GM19193 (cell line): Measurements from ENCODE around the gene CACNA1S.

ENCODE experiments used
- POLR2A ChIP-seq: IDR thresholded peaks from 4 replicates; pipeline ENCODE4 v1.6.1; 2011; ENCODE audit not compliant: insufficient read depth, insufficient read length; ENCODE audit errors: extremely low read depth

CACNA1S gene

GRCh38 chr1:201020040-201020591 is 92.1 kb downstream of the CACNA1S start:
- TF ChIP-seq POLR2A, result peak; percentile 6

- TF ChIP-seq POLR2A, result peak; percentile 37
Observed at GRCh38 chr1:201019321-201019977, 92.8 kb downstream of the CACNA1S start.

GRCh38 chr1:201017828-201018163 is 94.4 kb downstream of the CACNA1S start:
- no peak for TF ChIP-seq POLR2A

GRCh38 chr1:201016943-201017827 is 95.0 kb downstream of the CACNA1S start:
- no peak for TF ChIP-seq POLR2A

GRCh38 chr1:201016211-201016651 is 96.0 kb downstream of the CACNA1S start:
- no peak for TF ChIP-seq POLR2A

- no peak for TF ChIP-seq POLR2A
Observed at GRCh38 chr1:201015551-201016091, 96.6 kb downstream of the CACNA1S start.

- no peak for TF ChIP-seq POLR2A
Observed at GRCh38 chr1:201014816-201015200, 97.4 kb downstream of the CACNA1S start.

GRCh38 chr1:201013991-201014815 is 98.0 kb downstream of the CACNA1S start:
- no peak for TF ChIP-seq POLR2A

- no peak for TF ChIP-seq POLR2A
Observed at GRCh38 chr1:201013031-201013485, 99.2 kb downstream of the CACNA1S start.

GRCh38 chr1:201011616-201012015 is 100.6 kb downstream of the CACNA1S start:
- no peak for TF ChIP-seq POLR2A

GRCh38 chr1:201009962-201010645 is 102.1 kb downstream of the CACNA1S start:
- TF ChIP-seq POLR2A, result no peak

- TF ChIP-seq POLR2A, result no peak
Observed at GRCh38 chr1:201008666-201009360, 103.4 kb downstream of the CACNA1S start.

- TF ChIP-seq POLR2A, result no peak
Observed at GRCh38 chr1:201007481-201007880, 104.7 kb downstream of the CACNA1S start.

GRCh38 chr1:201006450-201006849 is 105.8 kb downstream of the CACNA1S start:
- TF ChIP-seq POLR2A, result no peak

GRCh38 chr1:201004732-201005131 is 107.5 kb downstream of the CACNA1S start:
- no peak for TF ChIP-seq POLR2A
